GM20000 (cell line): ENCODE measurements around the gene PLA2G3.

Experiments
- DNase-seq: peaks from one replicate; pipeline ENCODE4 v3.0.0; 2012; ENCODE audit warnings: low spot score
- TF ChIP-seq, protein P1 (sequence below): IDR thresholded peaks from 2 replicates; pipeline ENCODE4 v1.5.1; 2012; ENCODE audit warnings: mild to moderate bottlenecking, control low read depth; ENCODE audit errors: extremely low read depth, missing control alignments

The PLA2G3 gene

DNA sequence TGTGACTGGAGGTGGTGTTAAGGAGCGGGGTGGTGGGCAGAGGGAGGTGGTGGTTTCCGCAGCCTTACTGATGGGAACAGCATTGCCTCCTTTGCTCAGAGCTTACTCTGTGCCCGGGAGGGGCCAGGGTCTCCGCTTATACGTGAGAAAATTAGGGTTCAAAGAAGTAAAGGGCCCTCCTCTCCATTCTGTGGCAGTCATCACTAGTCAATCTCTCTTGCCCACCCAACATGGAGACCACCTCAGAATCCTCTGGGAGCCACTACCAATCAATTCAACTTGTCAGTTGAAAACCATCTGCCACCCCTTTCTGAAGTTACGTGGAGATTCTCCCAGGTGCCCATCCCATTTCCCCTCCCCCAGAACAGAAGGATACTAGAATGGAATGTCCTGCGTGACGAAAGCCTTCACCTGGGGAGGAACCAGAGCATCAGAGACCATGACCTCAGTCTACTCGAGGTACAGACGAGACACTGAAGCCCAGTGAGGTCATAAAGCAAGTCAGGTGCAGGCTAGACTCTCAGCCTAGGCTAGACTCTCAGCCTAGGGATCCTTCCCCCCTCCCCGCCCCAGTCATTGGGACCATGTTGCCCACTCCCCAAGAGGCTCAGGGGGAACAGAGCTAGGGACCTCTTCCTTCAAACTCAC, 34.9 kb downstream of the PLA2G3 start:
- no peak for DNase-seq

GRCh38 chr22:31104869-31105268, 35.4 kb downstream of the PLA2G3 start:
- DNase-seq: no peak
- TF ChIP-seq, protein P1, sequence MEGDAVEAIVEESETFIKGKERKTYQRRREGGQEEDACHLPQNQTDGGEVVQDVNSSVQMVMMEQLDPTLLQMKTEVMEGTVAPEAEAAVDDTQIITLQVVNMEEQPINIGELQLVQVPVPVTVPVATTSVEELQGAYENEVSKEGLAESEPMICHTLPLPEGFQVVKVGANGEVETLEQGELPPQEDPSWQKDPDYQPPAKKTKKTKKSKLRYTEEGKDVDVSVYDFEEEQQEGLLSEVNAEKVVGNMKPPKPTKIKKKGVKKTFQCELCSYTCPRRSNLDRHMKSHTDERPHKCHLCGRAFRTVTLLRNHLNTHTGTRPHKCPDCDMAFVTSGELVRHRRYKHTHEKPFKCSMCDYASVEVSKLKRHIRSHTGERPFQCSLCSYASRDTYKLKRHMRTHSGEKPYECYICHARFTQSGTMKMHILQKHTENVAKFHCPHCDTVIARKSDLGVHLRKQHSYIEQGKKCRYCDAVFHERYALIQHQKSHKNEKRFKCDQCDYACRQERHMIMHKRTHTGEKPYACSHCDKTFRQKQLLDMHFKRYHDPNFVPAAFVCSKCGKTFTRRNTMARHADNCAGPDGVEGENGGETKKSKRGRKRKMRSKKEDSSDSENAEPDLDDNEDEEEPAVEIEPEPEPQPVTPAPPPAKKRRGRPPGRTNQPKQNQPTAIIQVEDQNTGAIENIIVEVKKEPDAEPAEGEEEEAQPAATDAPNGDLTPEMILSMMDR: peak; percentile 33

More for the DNA sequence above, 34.9 kb downstream of the PLA2G3 start:
- TF ChIP-seq, protein P1: no peak

GRCh38 chr22:31103899-31104694, 36.2 kb downstream of the PLA2G3 start:
- TF ChIP-seq, protein P1: no peak
- no peak for DNase-seq

GRCh38 chr22:31103111-31103510, 37.2 kb downstream of the PLA2G3 start:
- TF ChIP-seq, protein P1: no peak
- DNase-seq: no peak

GRCh38 chr22:31102441-31103081, 37.7 kb downstream of the PLA2G3 start:
- TF ChIP-seq, protein P1: no peak
- DNase-seq: no peak

DNA sequence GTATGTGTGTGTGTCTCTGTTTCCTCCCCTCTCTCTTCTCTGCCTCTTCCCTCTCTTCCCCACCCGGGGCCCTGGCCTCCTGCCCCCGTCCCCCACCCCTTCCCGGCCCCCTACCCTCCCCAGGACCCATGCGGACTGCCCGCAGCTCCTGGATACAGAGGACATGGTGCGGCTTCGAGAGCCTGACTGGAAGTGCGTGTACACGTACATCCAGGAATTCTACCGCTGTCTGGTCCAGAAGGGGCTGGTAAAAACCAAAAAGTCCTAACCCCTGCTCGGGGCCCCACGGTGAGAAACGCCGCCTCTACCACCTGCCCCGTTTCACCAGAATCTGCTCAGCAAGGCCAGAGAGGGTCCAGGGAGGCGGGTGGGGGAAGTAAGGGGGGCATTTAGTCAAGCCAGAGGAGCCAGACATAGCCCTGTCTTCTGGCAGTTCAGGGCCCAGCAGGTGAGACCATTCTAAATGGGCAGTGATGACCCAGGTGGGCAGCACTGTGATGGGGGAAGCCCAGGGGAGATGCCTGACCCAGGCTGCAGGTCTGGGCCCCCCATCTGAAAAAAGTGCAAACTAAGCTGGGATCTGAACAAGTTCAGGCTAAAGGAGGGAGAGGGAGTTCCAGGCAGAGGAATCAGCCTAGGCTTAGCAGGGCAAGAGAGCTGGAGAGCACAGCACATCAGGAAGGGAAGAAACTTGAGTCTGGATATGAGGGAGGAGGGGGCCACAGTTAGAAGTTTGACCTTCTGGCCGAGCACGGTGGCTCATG, 39.4 kb downstream of the PLA2G3 start:
- no peak for DNase-seq
- TF ChIP-seq, protein P1: no peak
